OCI-LY7 (cell line): ENCODE data around the gene PRIMA1. TPM values are rescaled to one million over a fixed set of nuclear protein-coding genes. Genes with fewer than 3 reads are reported as not detected.
"Not testable (repeated sequence)": the region's sequence is repeated elsewhere in the genome, so short reads cannot be mapped to it uniquely, and the experiment has no call there.

Experiments used
- BruUV-seq: library from RNA; stranded (reverse); fragments of 400-500 nt; replicated peaks from 2 replicates; lab custom pipeline; 2021; lab: Mats Ljungman, UMichigan
- CTCF ChIA-PET: fragments of 300-600 bp; sonication (Branson Sonifier 250); formaldehyde crosslinking; loops from one replicate; lab custom pipeline; 2022; ENCODE audit warnings: antibody characterized with exemption; ENCODE audit not compliant: unreplicated experiment; lab: Charles Lee
- POLR2A ChIA-PET: fragments of 300-600 bp; sonication (Branson Sonifier 250); formaldehyde crosslinking; loops from one replicate; lab custom pipeline; 2022; ENCODE audit warnings: antibody characterized with exemption; lab: Charles Lee
- DNase-seq: peaks from one replicate; pipeline ENCODE4 v3.0.0-alpha.2; 2015; ENCODE audit warnings: low spot score
- H2AFZ ChIP-seq: fragments of 200-600 bp; sonication (generic), shearing (Covaris generic); 2 replicates; pipeline ENCODE4 v1.6.1; 2014; ENCODE audit warnings: mild to moderate bottlenecking, antibody characterized with exemption, low read length, moderate library complexity
- H3K27ac ChIP-seq: fragments of 200-600 bp; sonication (generic); 2 replicates; pipeline ENCODE4 v1.5.1; 2014; ENCODE audit warnings: mixed run types, low read depth, mild to moderate bottlenecking, moderate library complexity, low read length, inconsistent platforms; ENCODE audit not compliant: poor library complexity, severe bottlenecking
- H3K36me3 ChIP-seq: fragments of 200-600 bp; sonication (generic); 2 replicates; pipeline ENCODE4 v1.6.1; 2014; ENCODE audit warnings: mild to moderate bottlenecking, antibody characterized with exemption, low read length, moderate library complexity, mixed read lengths; ENCODE audit not compliant: insufficient read depth
- H3K4me1 ChIP-seq: fragments of 200-600 bp; sonication (generic); 2 replicates; pipeline ENCODE4 v1.5.1; 2014; ENCODE audit warnings: mild to moderate bottlenecking, low read length; ENCODE audit not compliant: insufficient read depth, poor library complexity, severe bottlenecking
- H3K4me2 ChIP-seq: fragments of 200-600 bp; sonication (generic); 2 replicates; pipeline ENCODE4 v1.6.1; 2014; ENCODE audit warnings: mild to moderate bottlenecking, low read length
- H3K4me3 ChIP-seq: fragments of 200-600 bp; sonication (generic); 2 replicates; pipeline ENCODE4 v1.5.1; 2014; ENCODE audit warnings: mild to moderate bottlenecking, low read depth, low read length; ENCODE audit not compliant: poor library complexity, severe bottlenecking
- H3K79me2 ChIP-seq: fragments of 200-600 bp; sonication (generic); 2 replicates; pipeline ENCODE4 v1.6.1; 2016; ENCODE audit warnings: low read depth, mild to moderate bottlenecking, low read length, moderate library complexity, mixed read lengths; ENCODE audit not compliant: insufficient read depth
- H3K9me2 ChIP-seq: fragments of 200-600 bp; sonication (generic); 2 replicates; pipeline ENCODE4 v1.6.1; 2016; ENCODE audit warnings: mild to moderate bottlenecking, low read length, mixed read lengths; ENCODE audit not compliant: insufficient read depth
- H3K9me3 ChIP-seq: fragments of 200-600 bp; sonication (generic); 2 replicates; pipeline ENCODE4 v1.6.1; 2014; ENCODE audit warnings: mild to moderate bottlenecking, mixed run types, low read length, mixed read lengths
- H4K20me1 ChIP-seq: fragments of 200-600 bp; sonication (generic); 2 replicates; pipeline ENCODE4 v1.6.1; 2014; ENCODE audit warnings: mild to moderate bottlenecking, antibody characterized with exemption, low read length, moderate library complexity, mixed read lengths; ENCODE audit not compliant: insufficient read depth
- CTCF ChIP-seq: fragments of 200-600 bp; sonication (generic); conservative IDR thresholded peaks from 2 replicates; pipeline ENCODE4 v1.5.1; 2014; ENCODE audit warnings: mild to moderate bottlenecking, antibody characterized with exemption, low read length, moderate library complexity, mixed read lengths
- EZH2phosphoT487 ChIP-seq: fragments of 200-600 bp; sonication (generic); IDR thresholded peaks from 2 replicates; pipeline ENCODE4 v1.6.1; 2018; ENCODE audit warnings: low read depth, borderline replicate concordance, mild to moderate bottlenecking, mixed run types, antibody characterized with exemption, low read length, moderate library complexity, mixed read lengths
- intact Hi-C: fragments of 100-400 bp; cut with micrococcal nuclease; formaldehyde crosslinking; loops from one replicate; pipeline ENCODE4 v1.10.0; 2022; ENCODE audit not compliant: unreplicated experiment
- total RNA-seq, 2 experiments: library from RNA; depleted of rRNA in 1 of 2; stranded (reverse); fragments of >200 nt in 1 of 2; shearing (Covaris generic) in 1 of 2; gene quantifications; 2 replicates each; pipeline ENCODE4 v1.2.3, GENCODE V29; 2014 to 2022

The PRIMA1 gene
- total RNA-seq, 2 experiments from 2014 or later: not detected

DNA sequence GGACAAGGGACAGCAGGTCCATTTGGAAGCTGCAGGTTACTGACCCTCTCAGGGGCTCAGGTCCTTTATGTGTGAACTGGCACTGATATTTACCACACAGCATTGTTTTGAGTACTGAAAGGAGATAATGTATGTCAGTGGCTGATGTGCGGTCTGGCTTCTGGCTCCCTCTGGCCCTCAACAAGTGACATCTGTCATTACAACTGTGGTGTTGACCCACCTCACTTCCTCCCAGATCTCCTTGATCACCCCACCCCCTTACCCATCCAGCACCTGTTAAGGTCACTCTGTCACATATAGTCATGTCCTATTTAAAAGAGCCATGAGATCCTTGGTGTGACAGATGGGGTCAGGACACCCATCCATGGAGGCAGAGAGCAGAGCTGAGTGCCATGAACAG is 22.7 kb upstream of the PRIMA1 start:
- no peak for DNase-seq
- ChIA-PET CTCF (no interaction called here), POLR2A (no interaction called here)

DNA sequence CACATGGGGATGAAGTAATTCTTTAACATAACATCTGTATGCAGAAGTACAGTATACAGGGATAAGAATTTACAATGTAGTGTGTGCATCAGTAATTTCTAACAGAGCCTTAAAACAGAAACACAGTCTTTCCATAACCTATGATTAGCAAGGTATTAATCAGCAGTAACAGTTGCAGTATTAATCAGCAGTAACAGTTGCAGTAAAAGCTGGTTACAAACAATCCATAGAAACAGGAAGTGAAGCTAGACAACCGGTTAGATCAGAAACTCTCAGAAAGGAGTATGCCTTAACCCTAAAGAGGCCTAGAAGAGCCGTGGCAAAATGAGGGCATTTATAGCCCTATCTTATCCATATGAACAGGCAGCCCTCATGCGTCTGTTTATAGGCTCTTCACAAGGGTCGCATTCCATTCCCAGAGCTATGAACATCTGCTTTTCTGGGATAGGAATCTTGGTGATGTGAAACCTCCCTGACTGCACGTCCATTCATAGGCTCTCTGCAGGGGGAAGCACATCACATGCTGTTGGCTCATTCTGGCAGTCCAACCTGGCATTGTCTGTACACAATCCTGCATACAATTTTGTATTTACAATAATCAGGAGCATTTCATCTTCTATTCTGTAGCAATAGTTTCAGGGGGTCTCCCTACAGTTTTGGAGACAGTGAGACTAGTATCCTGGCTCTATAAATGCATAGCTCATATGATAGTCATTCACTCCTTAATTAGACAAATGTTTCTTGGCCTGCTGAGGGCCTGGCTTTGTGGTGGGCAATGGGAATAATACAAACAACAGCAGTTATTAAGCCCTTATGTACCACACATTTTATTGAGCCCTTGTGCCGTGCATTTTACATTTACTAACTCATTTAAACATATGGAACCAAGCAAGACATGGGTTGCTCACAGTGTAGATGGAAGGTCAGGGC is 21.5 kb upstream of the PRIMA1 start:
- H3K27ac ChIP-seq, POLR2A ChIA-PET, intact Hi-C loops, BruUV-seq, H4K20me1 ChIP-seq, H3K9me3 ChIP-seq, H3K9me2 ChIP-seq, H3K36me3 ChIP-seq, H3K79me2 ChIP-seq, CTCF ChIA-PET, H3K4me2 ChIP-seq, H3K4me1 ChIP-seq, H2AFZ ChIP-seq, H3K4me3 ChIP-seq: not testable (repeated sequence)
- peak; percentile 5 for DNase-seq

More for the DNA sequence above, 22.7 kb upstream of the PRIMA1 start:
- Histone ChIP-seq H3K36me3 (no peaks in the 10 kb centered on the region), H3K4me1 (no peaks in the 10 kb centered on the region), H3K9me3 (peaks cover 11% of the 10 kb centered on the region; the same call in 1 of the 2 replicates), H3K4me2 (no peak overlapping the region), H3K27ac (no peak overlapping the region), H3K4me3 (no peak overlapping the region), H3K9me2 (no peaks in the 10 kb centered on the region), H4K20me1 (no peaks in the 10 kb centered on the region), H3K79me2 (no peaks in the 10 kb centered on the region), H2AFZ (no peak overlapping the region)
- intact Hi-C loops: no loop called here
- TF ChIP-seq EZH2phosphoT487 (no peak), CTCF (no peak)
- no TSS peak for BruUV-seq

DNA sequence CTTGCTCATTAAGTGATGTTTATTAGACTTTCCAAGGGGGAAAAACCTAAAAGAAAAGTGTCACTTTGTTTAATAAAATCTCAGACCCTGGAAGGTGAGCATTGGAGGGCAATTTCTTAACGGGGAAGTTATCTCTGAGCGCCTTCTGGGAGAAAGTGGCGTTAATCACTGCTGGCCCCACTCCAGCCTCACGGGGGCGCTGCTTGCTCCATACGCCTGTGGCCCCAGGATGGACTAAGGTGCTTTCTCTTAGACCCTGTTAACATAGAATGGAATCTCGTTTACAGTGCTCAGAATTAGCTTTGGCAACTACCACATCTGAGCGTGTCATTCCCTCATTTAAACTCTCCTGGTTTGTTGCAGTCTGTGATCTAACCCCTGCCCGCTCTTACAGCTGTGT is 16.4 kb upstream of the PRIMA1 start:
- no peaks in the 10 kb centered on the region for H3K79me2 ChIP-seq
- ChIA-PET POLR2A (no interaction called here), CTCF (no interaction called here)
- TF ChIP-seq EZH2phosphoT487: no peak
- peak; percentile 60 for TF ChIP-seq CTCF
- no peak overlapping the region for H3K4me2 ChIP-seq
- no peaks in the 10 kb centered on the region for H3K4me1 ChIP-seq
- no peaks in the 10 kb centered on the region for H3K36me3 ChIP-seq
- intact Hi-C loops: no loop called here
- no peak overlapping the region for H2AFZ ChIP-seq
- no peaks in the 10 kb centered on the region for H3K9me3 ChIP-seq
- H3K27ac ChIP-seq: no peak overlapping the region
- no peaks in the 10 kb centered on the region for H4K20me1 ChIP-seq
- no peaks in the 10 kb centered on the region for H3K9me2 ChIP-seq
- no peak overlapping the region for H3K4me3 ChIP-seq
- no TSS peak for BruUV-seq
- no peak for DNase-seq
